Ovary (tissue), 9 donors: ENCODE results near the gene CYTL1. TPM values are rescaled to one million over a fixed set of nuclear protein-coding genes. Genes with fewer than 3 reads are reported as not detected.

Experiments used
- DNase-seq, 5 donors: peaks; one replicate each; pipeline ENCODE4 v3.0.0-alpha.2; 2019 to 2020
- H3K27ac ChIP-seq, 2 donors: fragments of 200-600 bp; one replicate each; pipeline versions ENCODE4 v1.5.1 to v1.8.0; 2019 to 2022
- H3K27me3 ChIP-seq: fragments of 200-600 bp; one replicate; pipeline ENCODE4 v1.8.0; 2022
- H3K36me3 ChIP-seq: fragments of 200-600 bp; sonication (generic); one replicate; pipeline ENCODE4 v1.5.1; 2019
- H3K4me1 ChIP-seq: one replicate; pipeline ENCODE4 v1.8.1; 2013; ENCODE audit warnings: mild to moderate bottlenecking, moderate library complexity; ENCODE audit not compliant: insufficient read depth
- H3K4me3 ChIP-seq: fragments of 200-600 bp; sonication (generic); one replicate; pipeline ENCODE4 v1.5.1; 2017
- H3K9me3 ChIP-seq, 2 donors: fragments of 200-600 bp in 1 of 2; sonication (generic) in 1 of 2; one replicate each; pipeline versions ENCODE4 v1.5.1 to v1.8.1; 2013 to 2019; ENCODE audit warnings: mild to moderate bottlenecking in 1 of 2, moderate library complexity in 1 of 2
- CTCF ChIP-seq, 3 donors: fragments of 450-650 bp in 2 of 3; fragments of 200-600 bp in 1 of 3; IDR thresholded peaks; one replicate each; pipeline versions ENCODE4 v1.5.1 to v1.8.0; 2016 to 2022; ENCODE audit warnings: antibody characterized with exemption in 3 of 3, mild to moderate bottlenecking in 1 of 3
- EP300 ChIP-seq: sonication (generic); formaldehyde crosslinking; IDR thresholded peaks from one replicate; pipeline ENCODE4 v1.6.1; 2017; ENCODE audit warnings: antibody characterized with exemption
- POLR2A ChIP-seq: fragments of 450-650 bp; IDR thresholded peaks from one replicate; pipeline ENCODE4 v1.6.1; 2017; ENCODE audit warnings: antibody characterized with exemption, mild to moderate bottlenecking, moderate library complexity
- WGBS, 3 donors: extraction: QIAGEN DNeasy Blood & Tissue Kit in 1 of 3; methylation state at CpG; one replicate each; pipeline versions ENCODE4 v1.1.5 to v1.1.7; 2013 to 2017; 5-methylcytosine and 5-hydroxymethylcytosine counted together
- intact Hi-C, 4 donors: fragments of 100-400 bp; cut with DNase I; formaldehyde crosslinking; loops; one replicate each; pipeline versions ENCODE4 v1.11.0 to v1.15.1; 2022 to 2023
- polyA plus RNA-seq, 2 donors: library from polyadenylated mRNA; stranded (reverse); fragments of 200-250 nt in 1 of 2; fragments of 350-450 nt in 1 of 2; fragmentation: Illumina TruSeq in 1 of 2; extraction: RNeasy Lipid Tissue Mini Kit (QIAGEN cat#74804) in 1 of 2; gene quantifications; one replicate each; pipeline ENCODE4 v1.2.3, GENCODE V29; 2013 to 2014
- total RNA-seq, 7 donors: library from RNA; depleted of rRNA in 2 of 7; stranded (reverse); fragments of >200 nt in 2 of 7; fragmentation: NEBNext Ultra II Directional in 3 of 7; extraction: Animal tissue kit (Norgen Biotek cat#: 25700) in 3 of 7; gene quantifications; one replicate each; pipeline versions ENCODE4 v1.1.0 to v1.2.4, GENCODE V29; 2016 to 2023
- donor health status: DM: no; HTN: no; CAD: no; lungs with moderate emphysema.
- donor health status: DM: no; HTN: no; CAD: no.
- donor health status: Bipolar disorder and iron deficiency.
- donor health status: DM: yes; HTN: yes; CAD: no.
- donor health status: DM: no; HTN: no; CAD: no.
- donor health status: DM: yes; HTN: yes; CAD: no.

CYTL1 gene
- total and polyA plus RNA-seq, 9 donors: 0.97 to 5.6 (median 1.6) TPM

- Histone ChIP-seq H3K4me3 (no peak overlapping the region), H3K27me3 (no peaks in the 10 kb centered on the region), H3K9me3 (no peaks in the 10 kb centered on the region), H3K27ac (no peak overlapping the region), H3K4me1 (peaks cover 5% of the 10 kb centered on the region), H3K36me3 (no peaks in the 10 kb centered on the region)
- DNase-seq: no peak
- TF ChIP-seq CTCF (IDR thresholded peaks at IDR 0.05) (no peak), POLR2A (no peak), EP300 (no peak)
- 79 to 85% (median 82%) methylated on average over 11 to 12 of the region's 12 CpGs for WGBS, 3 donors
- intact Hi-C loops: no loop called here
Measured at GRCh38 chr4:5019796-5020195, 538 bp upstream of the CYTL1 start.

- TF ChIP-seq CTCF (IDR thresholded peaks at IDR 0.05) (no peak), EP300 (no peak), POLR2A (no peak)
- intact Hi-C loops: no loop called here
- 29 to 32% (median 30%) methylated on average over 6 of the region's 6 CpGs for WGBS, 3 donors
- H3K27ac ChIP-seq: no peak overlapping the region
- H3K9me3 ChIP-seq: no peaks in the 10 kb centered on the region
- no peaks in the 10 kb centered on the region for H3K27me3 ChIP-seq
- DNase-seq: no peak
- H3K4me3 ChIP-seq: no peak overlapping the region
- no peaks in the 10 kb centered on the region for H3K36me3 ChIP-seq
- peaks cover 5% of the 10 kb centered on the region for H3K4me1 ChIP-seq
Measured at GRCh38 chr4:5018603-5019002, 655 bp downstream of the CYTL1 start.

- intact Hi-C loops: no loop called here
- no peak overlapping the region for H3K4me3 ChIP-seq
- H3K36me3 ChIP-seq: no peaks in the 10 kb centered on the region
- H3K27me3 ChIP-seq: no peaks in the 10 kb centered on the region
- H3K9me3 ChIP-seq: no peaks in the 10 kb centered on the region
- no peak for DNase-seq
- 15 to 29% (median 15%) methylated on average over 2 of the region's 2 CpGs for WGBS, 3 donors
- TF ChIP-seq CTCF (IDR thresholded peaks at IDR 0.05) (no peak), POLR2A (no peak), EP300 (no peak)
- peaks cover 5% of the 10 kb centered on the region for H3K4me1 ChIP-seq
- no peak overlapping the region for H3K27ac ChIP-seq
Measured at GRCh38 chr4:5018096-5018495, 1.2 kb downstream of the CYTL1 start.

GRCh38 chr4:5014007-5014682 is 5.1 kb downstream of the CYTL1 start:
- H3K4me1 ChIP-seq: peaks cover under 1% of the 10 kb centered on the region
- TF ChIP-seq POLR2A: no peak
- TF ChIP-seq CTCF (IDR thresholded peaks at IDR 0.05): no peak
- TF ChIP-seq EP300: no peak
- H3K27me3 ChIP-seq: no peaks in the 10 kb centered on the region
- H3K9me3 ChIP-seq: no peaks in the 10 kb centered on the region
- WGBS, 3 donors: 73 to 77% (median 73%) methylated on average over 7 of the region's 7 CpGs
- intact Hi-C loops: no loop called here
- no peaks in the 10 kb centered on the region for H3K36me3 ChIP-seq
- no peak overlapping the region for H3K4me3 ChIP-seq
- no peak overlapping the region for H3K27ac ChIP-seq
- DNase-seq: no peak
